Stimulated activated CD4-positive, alpha-beta T cell treated with anti-CD3 and anti-CD28 coated beads, Interleukin-4, amount 100 ng/mL, for 24 hours (primary cell): Measurements from ENCODE around the gene MACROD2.

ENCODE experiments used
- DNase-seq: peaks from one replicate; pipeline ENCODE4 v3.0.0-alpha.2; 2020

MACROD2 gene

GRCh38 chr20:15422966-15423365 is 1427.7 kb downstream of the MACROD2 start:
- DNase-seq, result no peak

- DNase-seq, result no peak
Observed at GRCh38 chr20:15439551-15439950, 1444.2 kb downstream of the MACROD2 start.

GRCh38 chr20:15440049-15440820 is 1444.9 kb downstream of the MACROD2 start:
- no peak for DNase-seq

DNA sequence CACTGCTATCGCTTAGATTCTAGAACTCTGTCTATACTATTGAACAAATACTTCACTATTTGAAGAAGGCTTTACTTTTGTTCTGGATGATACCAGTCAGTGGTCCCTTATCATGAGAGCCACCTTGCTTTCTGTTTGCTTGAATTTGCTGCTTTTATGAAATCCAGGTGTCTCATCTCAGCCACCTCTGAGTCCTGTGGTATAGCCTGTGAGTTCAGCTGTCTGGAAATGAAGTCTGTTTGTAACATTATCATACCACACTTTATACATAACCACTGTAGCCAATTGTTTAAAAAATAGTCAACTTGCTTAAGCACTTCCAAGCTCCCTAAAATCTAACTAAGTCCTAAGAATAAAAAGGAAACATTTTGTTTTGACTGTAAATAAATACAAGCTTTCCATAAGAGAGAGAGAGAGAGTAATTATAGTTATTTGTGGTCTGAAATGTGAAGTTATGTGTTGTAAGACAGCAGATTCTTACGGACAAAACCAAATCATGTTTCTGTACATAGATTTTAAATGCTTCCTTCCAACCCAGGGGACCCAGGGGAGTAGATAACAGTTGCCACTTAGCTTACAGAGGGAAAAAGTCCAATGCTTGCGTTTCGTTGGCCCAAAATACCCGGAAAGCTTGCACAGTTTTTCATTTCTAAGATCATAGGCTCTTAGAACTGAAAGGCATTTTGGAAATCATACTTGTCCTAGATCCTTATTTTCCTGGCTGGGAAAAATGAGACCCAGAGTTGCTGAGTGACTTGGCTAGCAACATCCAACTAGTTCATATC is 1449.9 kb downstream of the MACROD2 start:
- DNase-seq, result no peak

GRCh38 chr20:15446373-15446772 is 1451.1 kb downstream of the MACROD2 start:
- DNase-seq, result no peak

GRCh38 chr20:15447549-15447948 is 1452.2 kb downstream of the MACROD2 start:
- DNase-seq, result no peak

- DNase-seq, result no peak
Observed at GRCh38 chr20:15449061-15449460, 1453.7 kb downstream of the MACROD2 start.

DNA sequence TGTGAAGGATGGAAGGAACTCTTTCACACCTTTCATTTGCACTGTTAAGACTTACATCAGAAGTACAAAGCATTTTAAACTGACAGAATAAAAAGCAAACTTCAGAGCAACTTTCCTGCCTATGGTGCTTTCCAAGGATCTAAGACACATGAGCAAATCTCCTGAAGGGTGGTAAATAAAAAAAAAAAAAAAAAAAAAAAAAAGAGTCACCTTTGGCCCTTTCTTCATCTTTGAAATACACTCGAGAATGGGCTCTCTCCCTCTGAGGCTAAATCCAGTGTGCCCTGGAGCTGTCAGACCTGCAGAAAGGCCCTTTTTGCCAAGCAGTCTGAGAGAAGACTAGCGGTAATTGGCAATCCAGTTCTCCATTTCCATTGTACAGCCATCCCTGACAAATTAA is 1455.9 kb downstream of the MACROD2 start:
- DNase-seq, result no peak

DNA sequence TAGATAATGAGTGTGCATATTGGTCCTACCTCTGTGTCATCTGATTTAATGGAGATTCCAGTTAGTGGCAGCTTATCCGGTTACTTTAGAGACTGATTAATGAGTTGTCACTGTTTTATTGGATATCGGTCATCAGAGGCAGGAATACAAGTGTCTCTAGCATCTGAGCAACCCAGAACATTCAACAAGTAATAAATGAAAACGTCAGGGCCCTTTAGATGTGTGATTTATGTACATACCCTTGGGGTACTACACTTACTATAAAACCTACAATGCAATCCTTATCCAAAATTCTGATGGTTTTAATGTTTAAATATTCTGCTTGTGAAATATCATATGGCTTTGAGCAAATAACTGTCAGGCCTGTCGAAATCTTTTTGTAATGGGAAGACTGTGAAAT is 1460.0 kb downstream of the MACROD2 start:
- DNase-seq, result no peak

DNA sequence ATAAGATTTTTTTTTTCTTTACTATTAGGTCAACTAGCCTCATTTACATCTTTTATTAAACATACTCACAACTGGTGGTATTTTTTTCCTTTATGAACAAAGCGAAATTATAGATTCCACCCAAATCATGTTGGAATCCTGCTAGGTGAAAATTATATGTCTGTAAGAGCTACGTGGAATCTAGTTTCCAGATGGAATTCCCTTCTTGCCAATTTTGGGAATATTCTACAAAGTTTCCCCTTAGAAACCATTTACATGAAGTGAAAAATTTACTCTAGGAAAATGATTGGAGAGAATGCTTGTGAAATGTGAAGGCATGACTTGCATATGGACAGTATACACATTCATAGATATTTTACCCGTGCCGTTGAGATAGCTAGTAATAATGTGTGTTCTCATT is 1466.6 kb downstream of the MACROD2 start:
- no peak for DNase-seq

DNA sequence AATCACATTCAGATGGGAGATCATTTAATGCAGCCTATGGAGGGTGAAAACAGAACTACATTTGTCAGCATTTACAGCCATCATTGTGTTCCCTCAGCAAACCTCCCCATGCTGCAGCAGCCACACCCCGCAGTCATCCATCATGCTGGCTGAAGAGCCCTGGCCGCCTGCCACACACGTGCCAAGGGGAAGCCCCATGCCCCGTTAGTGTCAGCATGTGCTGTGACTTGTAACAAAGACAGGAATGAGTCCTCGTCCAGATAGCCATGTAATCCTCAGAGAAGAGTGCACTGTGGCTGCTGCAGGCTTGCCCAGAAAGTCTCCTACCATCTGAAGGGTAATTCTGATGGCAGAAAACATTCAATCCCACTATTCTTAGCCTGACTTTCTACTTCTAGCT is 1480.2 kb downstream of the MACROD2 start:
- DNase-seq, result no peak

DNA sequence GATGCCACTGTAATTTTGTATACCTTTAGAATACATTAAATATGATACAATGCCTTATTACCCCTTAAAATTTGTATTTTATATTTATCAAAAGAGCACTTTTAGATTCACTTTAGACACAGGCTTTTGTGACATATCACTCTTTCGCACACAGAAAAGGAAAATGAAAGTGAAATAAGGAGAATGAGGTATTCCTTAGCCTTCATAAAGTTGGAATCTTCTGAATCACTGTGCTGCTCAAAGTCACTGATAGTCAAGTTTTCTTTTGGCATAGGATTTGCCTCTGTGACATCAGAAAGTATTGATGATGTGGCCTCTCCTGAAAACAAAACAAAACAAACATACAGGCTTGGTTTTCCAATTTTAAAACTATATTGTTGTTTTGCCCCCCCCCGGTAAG is 1480.9 kb downstream of the MACROD2 start:
- no peak for DNase-seq

DNA sequence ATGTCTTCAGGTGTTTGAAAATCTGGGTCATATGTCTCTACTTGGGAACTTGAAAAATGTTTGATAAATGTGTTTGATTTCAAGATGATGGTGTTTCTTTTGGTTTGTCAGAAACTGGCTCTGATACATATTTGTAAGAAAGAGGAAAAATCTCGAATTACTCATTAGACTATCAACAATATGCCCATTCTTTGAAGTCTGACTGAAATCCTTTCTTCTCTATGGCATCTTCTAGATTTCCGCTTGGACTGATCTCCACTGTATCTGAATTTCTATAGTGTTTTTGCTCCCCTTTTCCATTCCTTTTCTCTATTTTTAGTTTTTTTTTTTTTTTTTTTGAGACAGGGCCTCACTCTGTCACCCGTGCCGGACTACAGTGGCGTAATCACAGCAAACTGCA is 1481.5 kb downstream of the MACROD2 start:
- no peak for DNase-seq

- DNase-seq, result no peak
Observed at GRCh38 chr20:15482525-15482924, 1487.2 kb downstream of the MACROD2 start.

DNA sequence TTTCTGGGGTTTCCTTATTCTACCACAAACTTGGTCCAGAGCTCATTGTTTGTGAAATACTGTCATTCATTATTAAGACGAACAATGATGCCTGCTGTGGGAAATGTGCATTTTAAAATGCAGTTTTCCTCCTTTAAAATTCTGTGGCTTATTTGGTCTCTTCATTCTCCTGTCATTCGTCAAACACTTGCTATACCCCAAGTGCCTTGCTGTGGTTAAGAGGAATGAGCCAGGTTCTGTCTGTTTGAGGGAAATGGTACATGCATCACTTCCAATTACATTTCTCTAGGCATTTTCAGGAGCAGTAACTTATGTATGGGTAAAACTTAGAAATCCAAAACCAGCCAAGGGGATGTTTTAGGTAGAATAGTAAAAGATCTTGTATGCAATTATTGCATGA is 1490.2 kb downstream of the MACROD2 start:
- no peak for DNase-seq

- no peak for DNase-seq
Observed at GRCh38 chr20:15487030-15487429, 1491.7 kb downstream of the MACROD2 start.

GRCh38 chr20:15487682-15488081 is 1492.4 kb downstream of the MACROD2 start:
- no peak for DNase-seq

DNA sequence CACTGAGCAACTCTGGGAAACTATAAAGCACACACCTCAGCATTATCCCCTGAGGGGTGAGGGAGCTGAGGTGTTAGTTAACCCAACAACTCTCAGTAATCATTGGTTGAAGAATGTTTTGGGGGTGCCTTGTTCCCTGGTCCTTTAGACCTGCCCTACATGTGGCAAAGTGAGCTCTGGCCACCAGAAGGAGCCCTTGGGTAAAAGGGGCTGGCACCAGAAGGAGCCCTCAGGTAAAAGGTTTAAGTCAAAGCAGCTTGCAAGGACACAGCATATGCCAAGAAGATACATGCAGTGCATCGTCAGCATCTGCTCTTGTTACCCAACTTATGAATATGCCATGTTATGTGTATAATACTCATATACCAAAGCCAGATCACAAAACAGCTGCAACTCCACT is 1496.3 kb downstream of the MACROD2 start:
- DNase-seq, result no peak

GRCh38 chr20:15494851-15495250 is 1499.5 kb downstream of the MACROD2 start:
- no peak for DNase-seq

GRCh38 chr20:15496501-15497039 is 1501.3 kb downstream of the MACROD2 start:
- DNase-seq, result no peak

DNA sequence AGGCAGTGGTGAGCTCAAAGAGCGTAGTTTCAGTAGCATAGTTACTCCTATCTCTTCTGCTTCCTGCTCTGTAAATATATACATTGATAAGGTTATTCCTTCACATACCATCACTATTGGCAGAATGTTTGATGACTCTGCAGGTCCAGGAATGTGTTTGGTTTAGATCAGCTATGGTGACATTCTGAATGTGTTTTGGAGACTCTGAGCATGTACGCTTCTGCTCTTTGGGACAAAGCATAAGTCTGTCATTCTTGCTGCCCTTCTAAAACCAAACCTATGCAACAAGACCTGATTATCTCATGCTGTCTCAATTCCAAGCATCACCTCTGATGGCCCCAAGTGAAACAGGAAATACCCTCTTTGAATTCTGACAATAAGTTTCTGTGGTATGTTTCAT is 1503.6 kb downstream of the MACROD2 start:
- DNase-seq, result no peak

- no peak for DNase-seq
Observed at GRCh38 chr20:15506311-15506710, 1511.0 kb downstream of the MACROD2 start.

GRCh38 chr20:15507151-15507550 is 1511.8 kb downstream of the MACROD2 start:
- DNase-seq, result no peak

GRCh38 chr20:15511551-15511950 is 1516.2 kb downstream of the MACROD2 start:
- no peak for DNase-seq
